Fibroblast of mammary gland (primary cell): ENCODE measurements around the gene ZXDC.

Experiments used
- DNase-seq: peaks from one replicate; pipeline ENCODE4 v3.0.0-alpha.2; 2010; ENCODE audit warnings: low read depth
- H3K4me3 ChIP-seq: 2 replicates; pipeline ENCODE4 v1.5.1; 2011; ENCODE audit warnings: low read depth, mild to moderate bottlenecking, low read length, moderate library complexity; ENCODE audit not compliant: control insufficient read depth
- TF ChIP-seq, protein P1 (sequence below): conservative IDR thresholded peaks from 2 replicates; pipeline ENCODE4 v1.5.1; 2011; ENCODE audit warnings: low read depth, low read length, inconsistent platforms; ENCODE audit not compliant: control insufficient read depth, insufficient read depth

ZXDC gene

DNA sequence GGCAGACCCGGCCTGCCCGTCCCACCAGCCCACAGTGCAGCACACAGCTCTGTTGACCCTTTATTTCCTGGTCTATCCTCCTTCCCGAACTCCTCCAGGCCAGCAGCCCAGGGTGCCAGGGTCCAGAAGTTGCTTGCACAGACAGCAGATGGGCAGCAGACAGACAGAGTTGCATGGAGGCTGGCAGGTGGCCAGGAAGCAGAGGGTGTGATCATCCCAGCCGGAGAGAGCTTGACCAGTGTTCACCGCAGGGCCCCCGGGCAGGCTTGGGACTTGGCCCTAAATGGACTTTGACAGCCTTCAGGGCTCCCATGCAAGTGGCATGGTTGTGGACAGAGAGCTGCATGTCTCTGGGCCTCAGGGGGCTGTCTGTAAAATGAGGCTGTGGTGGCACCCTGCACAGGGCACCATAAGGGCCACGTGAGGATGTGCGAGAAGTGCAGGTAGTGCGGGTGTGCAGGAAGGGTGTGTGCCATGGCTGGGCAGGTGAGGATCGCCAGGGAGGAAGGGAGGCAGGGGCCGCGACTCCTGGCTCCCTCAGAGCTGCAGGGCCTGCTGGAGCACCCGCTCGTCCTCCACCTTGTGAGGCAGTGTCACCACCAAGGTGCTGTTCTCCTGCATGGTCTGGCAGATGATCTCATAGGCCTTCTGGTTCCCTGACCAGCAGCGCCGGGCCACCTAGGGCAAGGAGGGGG, 6.3 kb upstream of the ZXDC start:
- TF ChIP-seq, protein P1, sequence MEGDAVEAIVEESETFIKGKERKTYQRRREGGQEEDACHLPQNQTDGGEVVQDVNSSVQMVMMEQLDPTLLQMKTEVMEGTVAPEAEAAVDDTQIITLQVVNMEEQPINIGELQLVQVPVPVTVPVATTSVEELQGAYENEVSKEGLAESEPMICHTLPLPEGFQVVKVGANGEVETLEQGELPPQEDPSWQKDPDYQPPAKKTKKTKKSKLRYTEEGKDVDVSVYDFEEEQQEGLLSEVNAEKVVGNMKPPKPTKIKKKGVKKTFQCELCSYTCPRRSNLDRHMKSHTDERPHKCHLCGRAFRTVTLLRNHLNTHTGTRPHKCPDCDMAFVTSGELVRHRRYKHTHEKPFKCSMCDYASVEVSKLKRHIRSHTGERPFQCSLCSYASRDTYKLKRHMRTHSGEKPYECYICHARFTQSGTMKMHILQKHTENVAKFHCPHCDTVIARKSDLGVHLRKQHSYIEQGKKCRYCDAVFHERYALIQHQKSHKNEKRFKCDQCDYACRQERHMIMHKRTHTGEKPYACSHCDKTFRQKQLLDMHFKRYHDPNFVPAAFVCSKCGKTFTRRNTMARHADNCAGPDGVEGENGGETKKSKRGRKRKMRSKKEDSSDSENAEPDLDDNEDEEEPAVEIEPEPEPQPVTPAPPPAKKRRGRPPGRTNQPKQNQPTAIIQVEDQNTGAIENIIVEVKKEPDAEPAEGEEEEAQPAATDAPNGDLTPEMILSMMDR = no peak
- peak; percentile 50 for DNase-seq
- H3K4me3 ChIP-seq = no peak overlapping the region

DNA sequence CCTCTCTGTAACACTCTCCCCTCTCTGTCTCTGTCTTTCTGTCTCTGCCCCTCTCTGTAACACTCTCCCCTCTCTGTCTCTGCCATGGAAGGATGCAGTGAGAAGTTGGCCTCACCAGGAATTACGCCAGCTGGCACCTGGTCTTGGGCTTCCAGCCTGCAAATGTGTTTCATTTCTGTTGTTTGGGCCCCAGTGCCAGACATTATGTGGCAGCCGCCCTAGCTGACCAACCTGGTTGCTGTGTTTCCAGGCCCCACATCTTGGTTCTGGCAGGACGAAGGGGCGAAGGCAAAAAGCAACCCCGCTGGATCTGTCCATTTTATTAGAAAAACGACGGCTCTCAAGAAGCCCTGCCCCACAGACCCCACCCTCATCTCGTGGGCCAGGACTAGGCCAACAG, 5.2 kb upstream of the ZXDC start:
- TF ChIP-seq, protein P1 = no peak
- DNase-seq = no peak
- no peak overlapping the region for H3K4me3 ChIP-seq

DNA sequence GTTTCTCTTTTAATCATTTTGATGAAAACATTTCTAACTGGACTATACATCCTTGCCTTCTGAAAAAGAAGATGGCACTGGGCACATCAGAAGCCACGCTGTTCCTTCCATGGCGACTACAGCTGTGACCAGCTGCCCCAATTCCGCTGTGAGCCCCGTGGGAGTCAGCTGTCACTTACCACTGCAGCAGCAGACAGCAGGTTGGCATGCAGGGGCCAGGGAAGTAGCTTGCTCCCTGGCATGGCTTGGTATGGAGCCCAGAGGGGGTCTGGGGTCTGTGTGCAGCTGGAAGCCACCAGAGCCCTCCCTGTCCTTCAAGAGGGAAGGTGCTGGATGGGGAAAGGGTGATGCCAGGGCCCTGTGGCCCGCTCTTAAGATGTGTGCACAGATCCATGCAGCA, 4.5 kb upstream of the ZXDC start:
- TF ChIP-seq, protein P1 = no peak
- no peak overlapping the region for H3K4me3 ChIP-seq
- no peak for DNase-seq

DNA sequence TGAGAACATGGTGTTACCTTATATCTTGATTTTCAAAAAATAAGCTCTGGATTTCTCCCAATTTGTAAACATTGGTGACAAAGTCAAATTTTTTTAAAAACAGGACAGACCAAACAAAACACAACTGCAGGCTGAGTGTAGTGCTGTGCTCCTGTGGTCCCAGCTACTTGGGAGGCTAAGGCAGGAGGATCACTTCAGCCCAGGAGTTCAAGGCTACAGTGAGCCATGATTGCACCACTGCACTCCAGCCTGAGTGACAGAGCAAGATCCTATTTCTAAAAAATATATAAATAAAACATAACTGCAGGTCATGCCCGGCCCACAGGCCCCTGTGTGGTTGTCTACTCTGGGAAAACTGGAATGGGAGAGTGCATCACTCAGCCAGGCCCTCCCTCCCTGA, 4.0 kb upstream of the ZXDC start:
- H3K4me3 ChIP-seq = no peak overlapping the region
- no peak for DNase-seq
- TF ChIP-seq, protein P1 = no peak

DNA sequence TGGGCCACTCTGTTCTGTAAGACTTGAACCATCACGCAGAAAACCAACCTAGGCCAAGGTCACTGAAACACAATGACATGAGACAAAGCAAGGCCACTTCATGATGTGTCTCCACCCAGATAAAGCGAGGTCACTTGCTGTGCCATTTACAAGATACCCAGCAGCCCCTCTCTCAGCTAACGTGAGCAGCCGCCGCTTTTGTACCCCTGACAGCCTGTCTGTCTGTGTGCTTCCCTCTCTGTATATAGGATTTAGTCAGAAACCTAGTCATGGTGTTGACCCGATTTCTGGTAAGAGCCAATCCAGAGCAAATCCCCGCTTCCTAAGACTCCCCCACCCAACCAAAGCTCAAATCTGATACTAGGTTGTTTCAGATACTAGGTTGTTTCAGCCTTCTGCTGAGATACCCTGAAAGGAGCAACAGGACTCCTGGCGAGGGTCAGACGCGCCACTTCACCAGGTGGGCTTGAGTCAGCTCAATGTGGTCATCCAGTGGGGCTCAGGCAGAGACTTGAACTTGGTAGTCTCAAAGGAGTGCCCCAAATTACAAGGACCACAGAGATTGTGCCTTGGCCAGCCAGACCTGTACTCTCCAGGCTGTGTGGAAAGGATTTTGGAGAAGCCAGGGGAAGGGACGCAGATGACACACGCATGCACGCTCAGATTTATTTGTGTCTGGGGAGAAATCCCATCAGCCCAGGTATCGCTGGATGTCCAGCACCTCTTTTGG, 3.1 kb upstream of the ZXDC start:
- DNase-seq = no peak
- TF ChIP-seq, protein P1 = no peak

DNA sequence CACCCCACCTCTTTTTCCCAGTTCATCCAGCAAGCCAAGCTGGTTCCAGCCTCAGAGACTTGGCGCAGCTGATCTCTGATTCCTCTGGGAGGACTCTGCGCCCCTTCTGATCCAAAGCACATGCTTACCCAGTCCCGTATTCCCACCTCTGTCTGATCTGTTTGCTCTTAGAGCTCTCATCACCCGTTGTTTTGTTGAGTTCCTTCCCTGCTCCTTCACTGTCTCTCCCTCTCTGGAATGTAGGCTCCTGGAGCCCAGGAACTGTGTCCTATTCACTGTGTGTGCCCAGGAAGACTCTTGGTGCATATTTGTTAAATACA, 1.3 kb upstream of the ZXDC start:
- H3K4me3 ChIP-seq = no peak overlapping the region
- TF ChIP-seq, protein P1 = no peak
- DNase-seq = no peak

More for the DNA sequence above, 3.1 kb upstream of the ZXDC start:
- H3K4me3 ChIP-seq = no peak overlapping the region
